ENCODE data around the gene STIL.
"Not testable (repeated sequence)": the region's sequence is repeated elsewhere in the genome, so short reads cannot be mapped to it uniquely, and the experiment has no call there.

STIL gene

GRCh38 chr1:47319968-47320367, 6.0 kb upstream of the STIL start:
- DNase-seq (ENCODE audit: low spot score) = not testable (repeated sequence)

- no peak for DNase-seq (ENCODE audit: low spot score)
These were observed 3.9 kb upstream of the STIL start for GRCh38 chr1:47317841-47318240.

GRCh38 chr1:47309427-47309826, 4.5 kb downstream of the STIL start:
- no peak for DNase-seq (ENCODE audit: low spot score)

GRCh38 chr1:47302472-47302871, 11.5 kb downstream of the STIL start:
- no peak for DNase-seq (ENCODE audit: low spot score)

GRCh38 chr1:47298025-47298699, 15.8 kb downstream of the STIL start:
- DNase-seq (ENCODE audit: low spot score) = no peak

- DNase-seq (ENCODE audit: low spot score) = no peak
These were observed 18.4 kb downstream of the STIL start for GRCh38 chr1:47295579-47295978.

- not testable (repeated sequence) for DNase-seq (ENCODE audit: low spot score)
These were observed 19.1 kb downstream of the STIL start for GRCh38 chr1:47294863-47295262.

GRCh38 chr1:47288116-47288515, 25.8 kb downstream of the STIL start:
- DNase-seq (ENCODE audit: low spot score) = not testable (repeated sequence)

- no peak for DNase-seq (ENCODE audit: low spot score)
These were observed 33.8 kb downstream of the STIL start for GRCh38 chr1:47280142-47280541.

GRCh38 chr1:47276850-47277249, 37.1 kb downstream of the STIL start:
- DNase-seq (ENCODE audit: low spot score) = no peak

- DNase-seq (ENCODE audit: low spot score) = not testable (repeated sequence)
These were observed 38.1 kb downstream of the STIL start for GRCh38 chr1:47275811-47276210.

- DNase-seq (ENCODE audit: low spot score) = not testable (repeated sequence)
These were observed 48.4 kb downstream of the STIL start for GRCh38 chr1:47265529-47265928.

GRCh38 chr1:47262787-47263413, 51.0 kb downstream of the STIL start:
- DNase-seq (ENCODE audit: low spot score) = peak; percentile 15

- DNase-seq (ENCODE audit: low spot score) = no peak
These were observed 56.7 kb downstream of the STIL start for GRCh38 chr1:47257224-47257623.

- DNase-seq (ENCODE audit: low spot score) = no peak
These were observed 61.2 kb downstream of the STIL start for GRCh38 chr1:47252795-47253194.

GRCh38 chr1:47252369-47252768, 61.6 kb downstream of the STIL start:
- no peak for DNase-seq (ENCODE audit: low spot score)

- no peak for DNase-seq (ENCODE audit: low spot score)
These were observed 64.2 kb downstream of the STIL start for GRCh38 chr1:47249755-47250154.

GRCh38 chr1:47244339-47244862, 69.5 kb downstream of the STIL start:
- no peak for DNase-seq (ENCODE audit: low spot score)

- no peak for DNase-seq (ENCODE audit: low spot score)
These were observed 70.0 kb downstream of the STIL start for GRCh38 chr1:47243910-47244309.

GRCh38 chr1:47241114-47242113, 72.5 kb downstream of the STIL start:
- DNase-seq (ENCODE audit: low spot score) = no peak

GRCh38 chr1:47238935-47239592, 74.9 kb downstream of the STIL start:
- no peak for DNase-seq (ENCODE audit: low spot score)

- DNase-seq (ENCODE audit: low spot score) = no peak
These were observed 78.1 kb downstream of the STIL start for GRCh38 chr1:47235806-47236205.
